SK-N-SH (cell line): ENCODE measurements around the gene DUSP2. TPM values are rescaled to one million over a fixed set of nuclear protein-coding genes. Genes with fewer than 3 reads are reported as not detected.

ENCODE experiments used
- CTCF ChIA-PET: fragments of 300-600, 350-600 bp; formaldehyde crosslinking; extraction: SDS; loops from one replicate; lab custom pipeline; 2021; lab: Yijun Ruan, JAX
- POLR2A ChIA-PET: fragments of 350-600 bp; sonication (Branson Sonifier 250); formaldehyde crosslinking; extraction: SDS; loops from one replicate; lab custom pipeline; 2020; ENCODE audit warnings: antibody characterized with exemption, inconsistent platforms; lab: Yijun Ruan, JAX
- DNase-seq: peaks from one replicate; pipeline ENCODE4 v3.0.0; 2012
- H2AFZ ChIP-seq: fragments of 200-600 bp; sonication (generic); 2 replicates; pipeline ENCODE4 v1.8.1; 2016; ENCODE audit warnings: antibody characterized with exemption, mild to moderate bottlenecking, low read depth
- H3F3A ChIP-seq: fragments of 200-600 bp; sonication (generic); replicated peaks from 2 replicates; pipeline ENCODE3; 2016; ENCODE audit warnings: antibody characterized with exemption, mild to moderate bottlenecking; ENCODE audit not compliant: insufficient read depth
- H3K27ac ChIP-seq, 2 experiments: fragments of 200-500 bp in 1 of 2; fragments of 200-600 bp in 1 of 2; sonication (Bioruptor generic) in 1 of 2; sonication (generic), shearing (Covaris generic) in 1 of 2; 2 replicates each; pipeline versions ENCODE4 v1.5.1 to v1.6.1; 2014 to 2016; ENCODE audit warnings: low read depth in 2 of 2, inconsistent platforms in 1 of 2, low read length in 1 of 2, mild to moderate bottlenecking in 1 of 2, mixed read lengths in 1 of 2
- H3K27me3 ChIP-seq: fragments of 200-600 bp; sonication (generic), shearing (Covaris generic); 2 replicates; pipeline ENCODE4 v1.6.1; 2016; ENCODE audit warnings: mixed run types; ENCODE audit not compliant: insufficient read depth
- H3K36me3 ChIP-seq, 2 experiments: fragments of 200-500 bp in 1 of 2; fragments of 200-600 bp in 1 of 2; sonication (Bioruptor generic) in 1 of 2; sonication (generic) in 1 of 2; replicated peaks in 1 of 2; 2 replicates each; pipeline versions ENCODE3 to v1.5.1; 2014 to 2016; ENCODE audit warnings: low read length in 1 of 2, mild to moderate bottlenecking in 1 of 2; ENCODE audit not compliant: insufficient read depth in 2 of 2, control insufficient read depth in 1 of 2
- H3K4me1 ChIP-seq, 2 experiments: fragments of 200-500 bp in 1 of 2; fragments of 200-600 bp in 1 of 2; sonication (Bioruptor generic) in 1 of 2; sonication (generic), shearing (Covaris generic) in 1 of 2; 2 replicates each; pipeline versions ENCODE4 v1.5.1 to v1.6.1; 2014 to 2016; ENCODE audit warnings: low read depth in 1 of 2, low read length in 1 of 2, mixed run types in 1 of 2; ENCODE audit not compliant: insufficient read depth in 2 of 2, control insufficient read depth in 1 of 2
- H3K4me2 ChIP-seq: fragments of 200-600 bp; sonication (generic), shearing (Covaris generic); 2 replicates; pipeline ENCODE4 v1.6.1; 2017; ENCODE audit warnings: mixed run types
- H3K4me3 ChIP-seq, 2 experiments: fragments of 200-500 bp in 1 of 2; fragments of 200-600 bp in 1 of 2; sonication (Bioruptor generic) in 1 of 2; sonication (generic), shearing (Covaris generic) in 1 of 2; 2 replicates each; pipeline versions ENCODE4 v1.5.1 to v1.8.1; 2014 to 2016; ENCODE audit warnings: low read depth in 2 of 2, inconsistent platforms in 1 of 2, low read length in 1 of 2, mild to moderate bottlenecking in 1 of 2, mixed read lengths in 1 of 2, moderate library complexity in 1 of 2
- H3K79me2 ChIP-seq: fragments of 200-600 bp; sonication (generic); 2 replicates; pipeline ENCODE4 v1.8.1; 2017; ENCODE audit warnings: mild to moderate bottlenecking; ENCODE audit not compliant: insufficient read depth
- H3K9ac ChIP-seq: fragments of 200-600 bp; sonication (generic); 2 replicates; pipeline ENCODE4 v1.6.1; 2017; ENCODE audit warnings: mixed run types
- H3K9me2 ChIP-seq: fragments of 200-600 bp; sonication (generic); 2 replicates; pipeline ENCODE4 v1.6.1; 2017; ENCODE audit warnings: mixed run types
- H3K9me3 ChIP-seq: fragments of 200-600 bp; sonication (generic); 2 replicates; pipeline ENCODE4 v1.6.1; 2017; ENCODE audit warnings: mixed run types, mild to moderate bottlenecking, moderate library complexity
- H4K20me1 ChIP-seq: fragments of 200-600 bp; sonication (generic); 2 replicates; pipeline ENCODE4 v1.6.1; 2017; ENCODE audit warnings: mild to moderate bottlenecking, mixed run types; ENCODE audit not compliant: insufficient read depth
- CHD2 ChIP-seq: fragments of 150-350 bp; IDR thresholded peaks from 2 replicates; pipeline ENCODE4 v1.6.1; 2018; ENCODE audit warnings: low read length; ENCODE audit not compliant: partially characterized antibody
- ELF1 ChIP-seq: IDR thresholded peaks from 2 replicates; pipeline ENCODE4 v1.4.0; 2012
- EZH2phosphoT487 ChIP-seq: fragments of 200-600 bp; sonication (generic); IDR thresholded peaks from 2 replicates; pipeline ENCODE4 v1.6.1; 2017; ENCODE audit warnings: low read depth, mixed run types, mild to moderate bottlenecking, antibody characterized with exemption, moderate library complexity, borderline replicate concordance
- FOSL2 ChIP-seq: IDR thresholded peaks from 2 replicates; pipeline ENCODE4 v1.4.0; 2012; ENCODE audit warnings: low read depth, mild to moderate bottlenecking, moderate library complexity, borderline replicate concordance
- FOXJ3 ChIP-seq: sonication (generic); formaldehyde crosslinking; IDR thresholded peaks from 2 replicates; pipeline ENCODE4 v1.5.1; 2020; ENCODE audit warnings: mild to moderate bottlenecking, missing genetic modification reagents
- IRF3 ChIP-seq: fragments of 150-350 bp; IDR thresholded peaks from 2 replicates; pipeline ENCODE4 v1.6.1; 2016; ENCODE audit warnings: mild to moderate bottlenecking, low read depth, low read length
- JUND ChIP-seq: IDR thresholded peaks from 2 replicates; pipeline ENCODE4 v1.4.0; 2012
- MXI1 ChIP-seq: IDR thresholded peaks from 2 replicates; pipeline ENCODE4 v1.6.1; 2012; ENCODE audit warnings: mild to moderate bottlenecking, low read depth, low read length, improper control_type of control experiment
- NFIC ChIP-seq: IDR thresholded peaks from 2 replicates; pipeline ENCODE4 v1.4.0; 2012; ENCODE audit warnings: borderline replicate concordance
- NRF1 ChIP-seq: IDR thresholded peaks from 2 replicates; pipeline ENCODE4 v1.6.1; 2012; ENCODE audit warnings: low read depth, mild to moderate bottlenecking, low read length
- POLR2AphosphoS5 ChIP-seq: IDR thresholded peaks from 2 replicates; pipeline ENCODE4 v1.6.1; 2012; ENCODE audit warnings: low read depth, low read length
- RCOR1 ChIP-seq: fragments of 150-350 bp; IDR thresholded peaks from 2 replicates; pipeline ENCODE4 v1.6.1; 2017; ENCODE audit warnings: antibody characterized with exemption, low read length
- SMC3 ChIP-seq: IDR thresholded peaks from 2 replicates; pipeline ENCODE4 v1.6.1; 2012; ENCODE audit warnings: low read depth, low read length, improper control_type of control experiment
- TEAD4 ChIP-seq: IDR thresholded peaks from 2 replicates; pipeline ENCODE4 v1.4.0; 2012; ENCODE audit warnings: mild to moderate bottlenecking, borderline replicate concordance; ENCODE audit not compliant: insufficient read depth
- USF1 ChIP-seq: IDR thresholded peaks from 2 replicates; pipeline ENCODE4 v1.4.0; 2012; ENCODE audit warnings: low read depth, borderline replicate concordance
- YY1 ChIP-seq: IDR thresholded peaks from 2 replicates; pipeline ENCODE4 v1.4.0; 2012; ENCODE audit warnings: low read depth, mild to moderate bottlenecking
- WGBS: methylation state at CpG from one replicate; pipeline ENCODE4 v1.1.6; 2017; ENCODE audit warnings: low lambda C conversion rate; 5-methylcytosine and 5-hydroxymethylcytosine counted together
- polyA plus RNA-seq, 3 experiments: library from polyadenylated mRNA; depleted of rRNA; stranded (reverse); fragments of >200 nt; gene quantifications; 2 replicates each; pipeline ENCODE4 v1.2.3, GENCODE V29; 2012
- TF ChIP-seq, protein P1 (sequence below): fragments of 200-600 bp; sonication (generic); IDR thresholded peaks from 2 replicates; pipeline ENCODE4 v1.6.1; 2017; ENCODE audit warnings: antibody characterized with exemption, mild to moderate bottlenecking, moderate library complexity
- TF ChIP-seq, protein P2 (sequence below): IDR thresholded peaks from 2 replicates; pipeline ENCODE4 v1.4.0; 2012; ENCODE audit warnings: low read depth, borderline replicate concordance

DUSP2 gene
- polyA plus RNA-seq, 1 of the 3 experiments (the other 2 are of a cell fraction) = 0.79 TPM

GRCh38 chr2:96156011-96156820 is 11.0 kb upstream of the DUSP2 start (continued):
- TF ChIP-seq USF1 = no peak

DNA sequence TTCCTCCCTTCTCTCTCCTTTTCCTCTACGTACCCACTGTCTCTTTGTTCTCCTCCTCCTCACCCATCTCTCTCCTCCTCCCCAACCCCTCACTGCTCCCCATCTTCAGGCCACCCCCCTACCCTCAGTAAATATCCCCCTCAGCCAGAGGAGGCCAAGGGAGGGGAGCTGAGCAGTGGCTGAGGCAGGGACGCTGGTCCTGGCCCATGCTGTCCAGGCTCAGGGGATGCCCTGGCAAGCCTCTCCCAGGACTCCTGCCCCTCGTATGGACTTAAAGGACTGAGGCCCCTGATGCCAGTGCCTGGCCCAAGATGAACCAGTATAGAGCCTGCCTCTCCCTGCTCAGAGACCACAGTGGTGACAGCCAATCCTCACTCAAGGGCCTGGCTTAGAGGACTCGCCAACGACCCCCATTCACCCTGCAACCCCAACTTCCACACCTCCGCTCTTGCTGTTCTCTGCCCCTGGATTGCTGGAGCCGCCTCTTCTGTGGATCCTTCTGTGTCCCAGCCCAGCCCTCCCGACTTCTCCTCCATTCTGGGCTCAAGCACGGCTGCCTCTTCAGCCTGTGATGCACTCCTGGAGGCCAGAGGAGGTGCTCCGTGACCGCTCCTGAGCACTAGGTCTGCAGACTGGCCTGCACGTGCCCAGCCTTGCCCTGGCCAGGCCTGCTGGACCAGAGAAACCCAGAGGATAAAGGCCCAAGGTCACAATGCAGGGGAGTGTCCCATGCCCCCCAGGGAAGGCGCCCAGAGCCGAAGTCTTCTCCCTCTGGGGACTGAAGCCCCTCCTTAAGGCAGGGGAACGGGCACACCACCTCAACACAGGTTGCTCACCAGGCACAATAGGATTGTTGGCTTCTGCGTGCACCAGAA is 9.5 kb upstream of the DUSP2 start:
- Histone ChIP-seq H3K9ac (no peak overlapping the region), H3F3A (no peaks in the 10 kb centered on the region), H3K79me2 (no peaks in the 10 kb centered on the region), H2AFZ (no peak overlapping the region), H4K20me1 (no peaks in the 10 kb centered on the region)
- WGBS = 79% methylated on average over 12 of the region's 16 CpGs
- no peak for DNase-seq
- TF ChIP-seq POLR2AphosphoS5 (no peak), JUND (no peak), FOSL2 (no peak), MXI1 (no peak), TEAD4 (no peak), FOXJ3 (CRISPR knock-in tag) (no peak), EZH2phosphoT487 (no peak), NRF1 (no peak), ELF1 (no peak), RCOR1 (no peak), CHD2 (no peak), SMC3 (no peak), IRF3 (no peak), YY1 (no peak), NFIC (no peak)
- TF ChIP-seq, protein P1, sequence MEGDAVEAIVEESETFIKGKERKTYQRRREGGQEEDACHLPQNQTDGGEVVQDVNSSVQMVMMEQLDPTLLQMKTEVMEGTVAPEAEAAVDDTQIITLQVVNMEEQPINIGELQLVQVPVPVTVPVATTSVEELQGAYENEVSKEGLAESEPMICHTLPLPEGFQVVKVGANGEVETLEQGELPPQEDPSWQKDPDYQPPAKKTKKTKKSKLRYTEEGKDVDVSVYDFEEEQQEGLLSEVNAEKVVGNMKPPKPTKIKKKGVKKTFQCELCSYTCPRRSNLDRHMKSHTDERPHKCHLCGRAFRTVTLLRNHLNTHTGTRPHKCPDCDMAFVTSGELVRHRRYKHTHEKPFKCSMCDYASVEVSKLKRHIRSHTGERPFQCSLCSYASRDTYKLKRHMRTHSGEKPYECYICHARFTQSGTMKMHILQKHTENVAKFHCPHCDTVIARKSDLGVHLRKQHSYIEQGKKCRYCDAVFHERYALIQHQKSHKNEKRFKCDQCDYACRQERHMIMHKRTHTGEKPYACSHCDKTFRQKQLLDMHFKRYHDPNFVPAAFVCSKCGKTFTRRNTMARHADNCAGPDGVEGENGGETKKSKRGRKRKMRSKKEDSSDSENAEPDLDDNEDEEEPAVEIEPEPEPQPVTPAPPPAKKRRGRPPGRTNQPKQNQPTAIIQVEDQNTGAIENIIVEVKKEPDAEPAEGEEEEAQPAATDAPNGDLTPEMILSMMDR = no peak
- TF ChIP-seq, protein P2, sequence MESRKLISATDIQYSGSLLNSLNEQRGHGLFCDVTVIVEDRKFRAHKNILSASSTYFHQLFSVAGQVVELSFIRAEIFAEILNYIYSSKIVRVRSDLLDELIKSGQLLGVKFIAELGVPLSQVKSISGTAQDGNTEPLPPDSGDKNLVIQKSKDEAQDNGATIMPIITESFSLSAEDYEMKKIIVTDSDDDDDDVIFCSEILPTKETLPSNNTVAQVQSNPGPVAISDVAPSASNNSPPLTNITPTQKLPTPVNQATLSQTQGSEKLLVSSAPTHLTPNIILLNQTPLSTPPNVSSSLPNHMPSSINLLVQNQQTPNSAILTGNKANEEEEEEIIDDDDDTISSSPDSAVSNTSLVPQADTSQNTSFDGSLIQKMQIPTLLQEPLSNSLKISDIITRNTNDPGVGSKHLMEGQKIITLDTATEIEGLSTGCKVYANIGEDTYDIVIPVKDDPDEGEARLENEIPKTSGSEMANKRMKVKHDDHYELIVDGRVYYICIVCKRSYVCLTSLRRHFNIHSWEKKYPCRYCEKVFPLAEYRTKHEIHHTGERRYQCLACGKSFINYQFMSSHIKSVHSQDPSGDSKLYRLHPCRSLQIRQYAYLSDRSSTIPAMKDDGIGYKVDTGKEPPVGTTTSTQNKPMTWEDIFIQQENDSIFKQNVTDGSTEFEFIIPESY = no peak
- TF ChIP-seq, all 33 proteins: peak for 0
- Histone ChIP-seq H3K36me3 (no peaks in the 10 kb centered on the region), H3K9me2 (no peaks in the 10 kb centered on the region), H3K4me1 (peaks cover 0 to 11% of the 10 kb centered on the region in 2 experiments; a peak in 1 of 4 replicates), H3K27me3 (no peaks in the 10 kb centered on the region), H3K4me2 (no peak overlapping the region), H3K9me3 (no peaks in the 10 kb centered on the region), H3K4me3 (no peak overlapping the region), H3K27ac (no peak overlapping the region)
- CTCF ChIA-PET = interaction anchor here (1.3 to 7.0 kb wide), 3 partner anchors 16 to 20 kb away, joined by 7 to 49 read pairs (median 18); partner anchors contain the start of gene ASTL
- POLR2A ChIA-PET = no interaction called here
